GM18861 (cell line): ENCODE measurements around the gene SPAG8.

Source experiments
- ATAC-seq: cut with Tn5 transposase; IDR thresholded peaks from one replicate; pipeline ENCODE4 v1.9.1; 2021; ENCODE audit not compliant: unreplicated experiment

SPAG8 gene

DNA sequence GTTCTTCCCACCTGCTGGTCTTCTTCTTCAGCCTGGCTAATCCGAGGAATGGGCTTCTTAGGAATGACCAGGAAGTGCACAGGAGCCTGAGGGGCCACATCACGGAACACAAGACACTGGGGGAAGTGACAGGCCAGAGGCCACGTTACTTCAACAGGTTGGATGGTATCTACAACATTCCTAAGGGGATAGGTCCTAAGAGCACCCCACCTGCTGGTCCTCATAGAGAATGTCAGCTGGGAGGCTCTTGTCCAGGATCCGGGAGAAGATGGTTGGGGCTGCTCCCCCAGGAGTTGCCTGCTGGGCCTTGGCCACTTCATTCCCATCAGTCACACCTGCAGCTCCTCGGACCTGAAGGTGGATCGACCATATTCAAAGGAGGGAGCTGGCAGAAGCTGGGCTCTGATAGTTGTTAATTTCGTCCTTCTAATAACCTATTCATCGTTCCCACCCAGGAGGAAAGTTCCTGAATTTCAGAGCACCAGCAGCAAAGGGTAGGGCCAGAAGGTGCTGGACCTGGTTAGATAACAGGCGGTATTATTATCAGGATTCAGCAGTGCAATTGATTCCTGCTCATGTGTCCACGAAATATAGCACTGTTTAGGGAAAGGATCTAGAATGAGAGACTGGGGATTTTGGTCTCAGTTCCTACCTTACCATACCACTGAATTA lies 1.5 kb upstream of the SPAG8 start:
- no peak for ATAC-seq

GRCh38 chr9:35811381-35812024 lies 559 bp downstream of the SPAG8 start:
- no peak for ATAC-seq

GRCh38 chr9:35810122-35810521 lies 1.9 kb downstream of the SPAG8 start:
- no peak for ATAC-seq

DNA sequence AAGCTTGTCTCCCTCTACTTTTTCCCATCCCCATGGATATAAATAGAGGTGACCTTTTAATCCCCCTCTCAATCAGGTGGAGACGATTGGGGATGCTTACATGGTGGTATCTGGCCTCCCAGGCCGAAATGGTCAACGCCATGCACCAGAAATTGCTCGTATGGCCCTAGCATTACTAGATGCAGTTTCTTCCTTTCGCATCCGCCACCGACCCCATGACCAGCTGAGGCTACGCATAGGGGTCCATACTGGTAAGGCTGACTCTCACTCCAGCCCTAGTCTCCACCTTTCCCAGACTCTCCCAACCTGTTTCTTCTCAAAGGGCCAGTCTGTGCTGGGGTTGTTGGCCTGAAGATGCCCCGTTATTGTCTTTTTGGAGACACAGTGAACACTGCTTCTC lies 3.6 kb downstream of the SPAG8 start:
- no peak for ATAC-seq

- ATAC-seq = no peak
These were observed 6.0 kb downstream of the SPAG8 start for GRCh38 chr9:35806101-35806500.

GRCh38 chr9:35801328-35802128 lies 10.5 kb downstream of the SPAG8 start:
- ATAC-seq = no peak

DNA sequence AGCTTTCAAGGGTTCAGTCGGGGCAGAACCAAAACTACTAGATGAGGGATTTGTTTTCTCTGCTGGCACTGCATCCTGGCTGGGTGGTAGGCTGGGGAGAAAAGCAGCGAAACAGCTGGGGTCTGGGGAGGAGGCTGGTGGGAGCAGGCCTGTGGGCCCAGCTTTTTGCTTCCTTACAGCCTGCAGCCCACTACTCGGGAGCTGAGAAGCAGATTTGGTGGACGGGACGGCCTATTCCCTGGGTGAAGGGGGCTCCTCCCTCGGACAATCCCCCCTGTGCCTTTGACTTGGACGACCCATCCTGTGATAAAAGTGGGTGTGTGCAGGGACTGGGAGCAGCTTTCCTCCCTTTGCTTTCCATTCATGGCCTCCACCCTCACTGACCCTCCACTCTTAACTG lies 11.5 kb downstream of the SPAG8 start:
- ATAC-seq = no peak

GRCh38 chr9:35798658-35799374 lies 13.2 kb downstream of the SPAG8 start:
- no peak for ATAC-seq

DNA sequence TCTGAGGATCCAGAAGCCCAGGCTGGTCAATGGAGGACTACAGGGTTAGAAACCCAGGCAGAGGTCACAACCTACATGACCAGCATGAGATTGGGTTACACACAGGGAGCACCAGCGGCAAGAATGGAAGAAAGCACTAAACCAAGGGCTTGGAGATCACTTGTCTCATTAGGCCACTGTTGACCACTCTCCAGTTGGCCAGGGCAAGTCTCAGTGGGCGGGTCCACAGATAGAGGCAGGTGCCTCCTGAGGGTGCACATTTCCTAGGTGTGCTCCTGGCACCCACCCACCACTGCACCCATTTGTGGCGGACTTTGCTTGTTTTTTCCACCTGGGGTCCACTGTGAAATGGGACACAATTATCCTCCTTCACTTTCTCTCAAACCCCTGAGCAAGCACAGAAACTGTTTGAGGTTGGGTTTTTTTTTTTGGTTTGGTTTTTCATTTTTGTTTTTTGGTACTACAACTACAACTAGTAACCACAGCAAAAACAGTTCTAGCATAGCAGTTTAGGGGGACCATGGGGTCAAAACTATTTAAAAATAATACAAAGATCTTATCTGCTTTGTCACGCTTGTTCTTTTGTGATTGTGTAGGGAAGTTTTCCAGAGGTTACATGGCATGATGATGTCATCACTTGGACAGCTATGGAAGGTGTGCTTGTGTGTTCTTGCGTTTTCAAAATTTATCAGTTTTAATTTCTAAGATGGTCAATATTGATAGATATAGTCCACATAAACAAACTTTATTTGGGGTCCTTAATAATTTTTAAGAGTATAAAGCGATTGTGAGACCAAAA lies 14.6 kb downstream of the SPAG8 start:
- no peak for ATAC-seq

- no peak for ATAC-seq
These were observed 16.4 kb downstream of the SPAG8 start for GRCh38 chr9:35795695-35796094.

- ATAC-seq = no peak
These were observed 18.6 kb downstream of the SPAG8 start for GRCh38 chr9:35793461-35793860.

DNA sequence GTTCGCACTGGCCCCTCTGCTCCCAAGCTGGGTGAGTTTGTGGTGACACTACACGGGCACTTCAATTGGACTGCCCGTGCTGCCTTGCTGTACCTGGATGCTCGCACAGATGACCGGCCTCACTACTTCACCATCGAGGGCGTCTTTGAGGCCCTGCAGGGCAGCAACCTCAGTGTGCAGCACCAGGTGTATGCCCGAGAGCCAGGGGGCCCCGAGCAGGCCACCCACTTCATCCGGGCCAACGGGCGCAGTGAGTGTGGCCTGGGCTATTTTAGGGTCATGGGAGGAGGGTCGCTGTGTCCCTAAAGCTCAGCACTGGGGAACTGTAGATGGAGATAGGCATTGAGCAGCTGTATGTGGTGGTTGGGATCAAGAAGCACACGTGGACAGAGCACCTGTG lies 19.2 kb downstream of the SPAG8 start:
- ATAC-seq = no peak

GRCh38 chr9:35792024-35792813 lies 19.8 kb downstream of the SPAG8 start:
- no peak for ATAC-seq

- ATAC-seq = no peak
These were observed 20.7 kb downstream of the SPAG8 start, which contains the start of gene NPR2 for GRCh38 chr9:35791297-35791921. NPR2 (plus strand) TSS chr9:35791591; CDS start chr9:35792409, 818 bp downstream.

DNA sequence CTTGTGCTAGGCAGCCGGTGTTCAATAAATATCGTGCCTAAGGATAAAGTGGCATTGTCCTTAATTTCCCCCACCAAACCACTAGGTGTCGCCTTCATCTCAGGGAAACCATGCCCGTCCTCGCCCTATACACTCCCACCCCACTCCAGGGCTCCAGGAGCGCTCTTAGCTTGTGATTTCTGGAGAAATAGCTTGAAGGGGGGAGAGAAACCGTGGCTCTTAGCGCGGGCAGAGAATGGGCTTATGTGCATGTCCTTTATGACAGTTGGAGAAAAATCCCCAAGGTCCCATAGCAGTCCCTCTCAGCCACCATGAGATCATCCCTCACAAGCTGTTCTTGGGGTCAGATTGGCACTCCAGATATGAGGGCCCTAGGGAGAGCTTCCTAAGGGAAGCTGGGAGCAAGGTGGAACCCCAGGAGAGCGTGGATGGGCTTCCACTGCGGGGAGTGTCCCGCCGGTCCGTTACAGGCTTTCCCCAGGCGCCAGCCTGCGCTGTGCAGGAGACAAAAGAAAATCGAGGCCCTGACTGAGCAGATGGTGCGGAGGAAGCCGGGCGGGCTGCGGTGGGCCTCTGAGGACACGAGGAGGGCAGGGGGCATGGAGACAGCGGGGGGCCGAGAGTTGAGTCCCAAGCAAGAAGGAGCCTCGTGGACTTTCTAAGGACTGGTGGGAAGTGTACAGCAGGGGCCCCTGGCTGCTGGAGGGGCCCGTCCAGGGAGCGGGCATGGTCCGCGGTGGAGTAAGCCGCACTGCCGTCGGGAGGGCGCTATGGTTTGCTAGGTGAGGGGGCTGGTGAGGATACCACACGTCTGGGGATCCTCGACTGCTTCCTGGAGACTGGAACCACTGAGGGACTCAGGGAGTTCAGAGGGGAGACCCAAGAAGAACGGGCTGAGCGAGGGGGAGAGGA lies 21.4 kb downstream of the SPAG8 start:
- ATAC-seq = no peak

GRCh38 chr9:35790025-35790384 lies 22.1 kb downstream of the SPAG8 start:
- ATAC-seq = no peak

GRCh38 chr9:35789541-35789940 lies 22.5 kb downstream of the SPAG8 start:
- no peak for ATAC-seq

DNA sequence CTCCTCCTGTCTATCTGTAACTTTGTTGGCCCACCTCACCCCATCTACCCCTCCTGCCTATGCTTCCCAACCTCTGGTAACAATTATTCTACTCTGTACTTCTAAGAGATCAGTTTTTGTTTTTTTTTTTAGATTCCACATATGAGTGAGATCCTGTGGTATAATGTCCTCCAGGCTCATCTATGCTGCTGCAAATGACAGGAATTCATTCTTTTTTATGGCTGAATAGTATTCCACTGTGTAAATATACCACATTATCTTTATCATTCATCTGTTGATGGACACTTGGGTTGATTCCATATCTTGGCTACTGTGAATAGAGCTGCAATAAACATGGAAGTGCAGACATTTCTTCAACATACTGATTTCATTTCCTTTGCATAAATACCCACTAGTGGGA lies 28.6 kb downstream of the SPAG8 start:
- ATAC-seq = no peak
